NK-92 (cell line): ENCODE measurements around the gene NSMCE1.

Experiments
- DNase-seq: peaks from one replicate; lab custom pipeline; 2025; ENCODE audit not compliant: unreplicated experiment; lab: John Stamatoyannopoulos, UW

The NSMCE1 gene

GRCh38 chr16:27199235-27199586, 69.4 kb downstream of the NSMCE1 start:
- no peak for DNase-seq

DNA sequence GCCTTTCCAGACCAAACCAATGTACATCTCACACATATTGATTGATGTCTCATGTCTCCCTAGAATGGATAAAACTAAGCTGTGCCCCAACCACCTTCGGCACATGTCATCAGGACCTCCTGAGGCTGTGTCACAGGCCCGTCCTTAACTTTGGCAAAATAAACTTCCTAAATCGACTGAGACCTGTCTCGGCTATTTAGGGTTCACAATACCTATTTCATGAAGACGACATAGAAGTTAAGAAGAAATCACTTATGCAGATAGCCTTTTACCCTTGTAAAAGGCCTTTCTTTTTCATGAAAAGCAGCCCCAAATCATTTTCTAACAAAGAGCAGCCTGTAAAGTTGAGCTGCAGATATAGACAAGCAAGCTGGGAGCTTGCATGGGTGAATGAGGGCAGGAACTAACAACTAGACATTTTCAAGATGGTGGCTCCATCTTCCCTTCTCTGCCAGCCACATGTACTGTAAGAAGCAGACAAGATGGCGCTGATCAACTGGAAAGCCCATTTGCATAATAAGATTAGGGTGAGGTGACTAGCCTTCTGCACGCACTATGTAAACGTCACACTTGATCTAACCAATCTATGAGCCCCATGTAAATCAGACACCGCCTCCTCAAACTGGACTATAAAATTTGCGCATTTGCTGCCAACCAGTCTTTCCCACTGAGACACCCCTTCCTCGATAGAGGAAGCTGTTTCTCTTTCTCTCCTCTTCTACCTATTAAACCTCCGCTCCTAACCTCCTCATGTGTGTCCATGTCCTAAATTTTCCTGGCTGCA, 69.9 kb downstream of the NSMCE1 start:
- no peak for DNase-seq

DNA sequence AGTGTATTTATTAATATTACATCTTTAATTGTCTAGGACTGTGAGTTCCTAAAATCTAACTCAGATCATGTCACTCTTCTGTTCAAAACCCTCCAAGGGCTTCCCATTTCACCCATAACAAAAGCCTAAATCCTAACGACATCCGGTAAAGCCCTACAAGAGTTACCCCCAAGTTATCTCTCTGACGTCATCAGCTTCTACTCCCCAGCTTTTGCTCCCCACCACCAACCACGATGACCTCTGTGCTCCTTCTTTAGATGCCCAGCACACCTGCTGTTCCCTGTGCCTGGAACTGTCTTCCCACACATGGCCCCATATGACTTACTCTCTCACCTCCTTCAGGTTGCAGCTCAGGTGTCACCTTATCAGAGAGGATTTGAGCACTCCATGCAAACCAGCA, 71.6 kb downstream of the NSMCE1 start:
- no peak for DNase-seq

- DNase-seq = no peak
Observed at GRCh38 chr16:27195941-27196595, 72.5 kb downstream of the NSMCE1 start.

GRCh38 chr16:27195076-27195741, 73.4 kb downstream of the NSMCE1 start:
- DNase-seq = no peak

GRCh38 chr16:27193300-27193990, 75.1 kb downstream of the NSMCE1 start:
- no peak for DNase-seq

DNA sequence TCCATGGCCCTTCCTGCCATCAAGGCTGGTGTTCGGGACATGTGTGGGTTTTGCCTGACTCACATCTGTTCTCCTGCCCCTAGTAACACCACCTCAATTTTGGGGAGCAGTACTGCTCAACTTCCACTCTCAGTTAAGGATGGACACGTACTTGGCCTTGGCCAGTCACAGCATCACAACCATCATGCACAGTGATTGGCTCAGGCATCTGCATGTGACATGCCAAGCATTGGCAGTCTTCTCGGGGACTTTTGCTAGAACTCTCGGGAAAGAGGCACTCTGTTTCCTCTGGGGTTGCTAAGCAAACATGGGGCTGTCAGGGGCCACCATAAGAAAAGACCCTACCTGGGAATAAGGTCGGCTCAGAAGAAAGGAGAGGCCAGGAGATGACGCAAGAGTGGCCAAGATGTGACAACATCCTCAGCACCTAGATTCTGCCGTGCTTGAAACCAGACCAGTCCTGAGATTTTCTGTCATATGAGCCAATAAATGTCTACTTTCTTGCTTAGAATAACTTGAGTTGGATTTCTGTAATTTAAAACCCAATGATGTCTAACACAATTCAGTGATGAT, 77.1 kb downstream of the NSMCE1 start:
- DNase-seq = no peak

GRCh38 chr16:27190316-27190871, 78.2 kb downstream of the NSMCE1 start:
- no peak for DNase-seq

DNA sequence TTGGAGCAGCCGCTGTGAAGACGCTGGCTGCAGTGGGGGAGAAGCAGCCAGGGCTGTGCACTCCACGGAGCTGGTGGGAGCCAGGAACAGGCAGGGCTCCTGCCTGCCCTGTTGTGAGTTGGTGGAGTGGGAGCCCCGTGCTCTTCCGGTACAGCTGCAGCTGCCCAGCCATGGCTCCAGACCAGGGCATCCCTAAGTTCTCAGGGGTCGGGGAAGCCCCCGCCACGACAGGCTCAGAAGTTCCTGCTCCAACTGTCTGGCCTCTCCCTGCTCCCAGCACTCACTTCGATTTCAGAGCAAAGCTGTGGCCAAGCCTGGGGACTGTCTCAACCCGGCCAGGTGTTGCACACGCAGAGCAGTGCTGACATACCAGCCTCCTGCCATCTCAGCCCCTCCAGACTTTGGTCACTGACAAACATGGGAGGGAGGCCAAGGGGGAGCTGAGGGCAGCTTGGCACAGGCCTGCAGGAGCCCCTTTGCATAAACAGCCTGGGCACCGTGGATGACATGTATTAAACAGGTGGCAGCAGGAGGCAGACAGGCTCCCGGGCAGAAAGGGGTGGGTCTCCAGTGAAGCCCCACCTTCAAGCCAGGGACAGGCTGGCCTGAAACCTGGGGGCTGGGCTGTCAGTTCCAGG, 79.1 kb downstream of the NSMCE1 start:
- DNase-seq = no peak

GRCh38 chr16:27188633-27189032, 79.9 kb downstream of the NSMCE1 start:
- no peak for DNase-seq

- no peak for DNase-seq
Observed at GRCh38 chr16:27185776-27186130, 82.8 kb downstream of the NSMCE1 start.

- DNase-seq = no peak
Observed at GRCh38 chr16:27182906-27183405, 85.6 kb downstream of the NSMCE1 start.

DNA sequence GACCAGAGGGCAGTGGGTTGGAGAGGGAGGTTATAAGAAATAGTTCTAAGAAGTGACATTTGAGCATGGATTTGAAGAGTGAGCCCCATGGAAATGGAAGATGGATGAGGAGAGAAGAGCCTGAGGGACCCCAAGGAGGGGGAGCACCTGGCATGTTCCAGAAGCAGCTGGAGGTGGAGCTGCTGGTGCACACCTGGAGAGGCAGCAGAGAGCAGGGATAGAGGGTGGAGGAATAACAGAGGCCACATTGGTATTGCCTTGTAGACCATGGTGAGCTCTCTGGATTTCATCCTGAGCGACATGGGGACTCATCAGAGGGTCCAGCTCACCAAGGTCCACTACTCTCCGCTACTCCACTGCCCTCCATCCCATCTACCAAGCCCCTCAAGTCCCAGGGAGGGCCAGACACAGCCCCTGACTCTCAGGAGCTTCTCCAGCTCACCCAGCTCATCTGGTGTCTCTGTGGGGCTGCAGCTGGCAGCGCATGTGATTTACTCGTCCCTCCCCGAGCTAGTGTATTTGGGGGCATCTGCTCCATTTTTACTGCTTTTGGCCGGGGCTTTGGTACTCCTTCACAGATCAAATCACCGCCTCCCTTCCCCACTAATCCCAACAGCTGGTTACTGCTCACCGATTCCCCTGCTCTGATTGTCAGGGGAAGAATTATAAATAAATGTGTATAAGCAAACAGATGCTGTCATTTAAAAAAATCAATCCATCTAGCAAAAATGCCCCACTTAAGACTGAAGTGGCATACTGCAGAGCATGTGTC, 87.4 kb downstream of the NSMCE1 start:
- DNase-seq = no peak

GRCh38 chr16:27179500-27180072, 89.0 kb downstream of the NSMCE1 start:
- peak; percentile 27 for DNase-seq

GRCh38 chr16:27177031-27177774, 91.4 kb downstream of the NSMCE1 start:
- no peak for DNase-seq

DNA sequence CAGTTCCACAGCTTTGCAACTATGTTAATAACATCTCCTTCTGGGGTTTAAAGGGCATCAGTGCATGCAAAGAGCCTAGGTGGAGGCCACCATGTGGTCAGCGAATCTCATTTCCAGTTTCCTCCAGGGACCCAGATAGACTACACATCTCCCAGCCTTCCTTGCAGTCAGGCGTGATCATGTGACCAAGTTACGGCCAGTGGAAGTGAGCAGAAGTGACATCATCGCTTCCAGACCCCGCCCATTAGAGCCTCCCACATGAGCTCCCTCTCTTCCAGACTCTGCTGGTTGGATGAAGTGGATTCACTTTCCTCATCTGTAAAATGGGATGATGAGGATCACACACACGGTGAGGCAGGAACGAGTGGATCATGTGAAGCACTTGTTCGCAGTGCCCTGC, 92.7 kb downstream of the NSMCE1 start:
- no peak for DNase-seq
